ENCODE data around the gene HMCN1.
"Not testable (repeated sequence)": the region's sequence is repeated elsewhere in the genome, so short reads cannot be mapped to it uniquely, and the experiment has no call there.

HMCN1 gene

DNA sequence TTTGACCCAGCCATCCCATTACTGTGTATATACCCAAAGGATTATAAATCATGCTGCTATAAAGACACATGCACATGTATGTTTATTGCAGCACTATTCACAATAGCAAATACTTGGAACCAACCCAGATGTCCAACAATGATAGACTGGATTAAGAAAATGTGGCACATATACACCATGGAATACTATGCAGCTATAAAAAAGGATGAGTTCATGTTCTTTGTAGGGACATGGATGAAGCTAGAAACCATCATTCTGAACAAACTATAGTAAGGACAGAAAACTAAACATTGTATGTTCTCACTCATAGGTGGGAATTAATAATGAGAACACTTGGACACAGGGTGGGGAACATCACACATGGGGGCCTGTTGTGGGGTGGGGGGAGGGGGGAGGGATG is 477.4 kb downstream of the HMCN1 start:
- DNase-seq = not testable (repeated sequence)

DNA sequence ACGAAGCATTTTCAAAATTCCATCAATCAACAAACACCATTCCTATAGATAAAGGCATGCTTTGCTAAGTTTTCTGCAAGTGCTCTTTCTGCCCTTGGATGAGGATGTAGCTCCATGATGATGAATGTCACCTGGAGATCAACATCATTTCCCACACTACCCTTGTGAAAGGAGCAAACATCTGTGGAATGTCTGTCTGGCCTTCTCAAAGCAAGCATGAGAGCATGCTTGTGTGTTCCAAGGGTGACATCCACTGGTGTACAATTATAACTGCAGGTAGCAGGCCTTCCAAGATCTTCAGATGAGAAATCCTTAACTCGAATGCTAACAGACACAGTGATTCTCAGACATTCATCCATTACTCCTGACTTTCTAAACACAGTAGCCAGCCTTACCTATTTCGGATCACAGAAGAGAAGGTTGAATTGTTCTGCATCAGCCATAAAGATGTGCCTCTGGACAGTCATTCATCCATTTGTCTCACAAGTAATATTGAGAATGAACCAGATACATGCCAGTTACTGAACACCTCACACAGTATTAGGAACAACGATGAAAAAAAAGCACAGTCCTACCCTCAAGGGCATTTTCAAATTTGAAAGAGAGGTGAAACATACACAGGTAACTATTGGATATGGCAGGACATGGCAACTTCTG is 478.5 kb downstream of the HMCN1 start:
- DNase-seq = peak; percentile 59

DNA sequence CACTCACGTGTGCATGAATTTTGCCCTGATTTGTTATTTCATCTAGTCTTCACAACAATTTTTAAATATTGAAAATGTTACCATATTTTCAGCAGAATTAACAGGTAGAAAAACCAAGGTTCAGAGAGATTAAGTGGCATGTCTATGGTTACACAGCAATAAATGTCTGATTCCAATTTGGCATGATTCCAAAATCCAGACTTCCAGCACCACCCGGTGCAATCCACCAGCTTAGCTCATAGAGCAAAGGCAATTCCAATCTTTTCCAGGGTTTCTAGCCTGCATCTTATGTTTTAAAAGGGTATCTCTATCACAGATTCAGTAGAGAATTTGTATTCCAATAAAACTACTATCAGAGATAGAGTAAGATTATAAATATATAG is 479.0 kb downstream of the HMCN1 start:
- DNase-seq = no peak

DNA sequence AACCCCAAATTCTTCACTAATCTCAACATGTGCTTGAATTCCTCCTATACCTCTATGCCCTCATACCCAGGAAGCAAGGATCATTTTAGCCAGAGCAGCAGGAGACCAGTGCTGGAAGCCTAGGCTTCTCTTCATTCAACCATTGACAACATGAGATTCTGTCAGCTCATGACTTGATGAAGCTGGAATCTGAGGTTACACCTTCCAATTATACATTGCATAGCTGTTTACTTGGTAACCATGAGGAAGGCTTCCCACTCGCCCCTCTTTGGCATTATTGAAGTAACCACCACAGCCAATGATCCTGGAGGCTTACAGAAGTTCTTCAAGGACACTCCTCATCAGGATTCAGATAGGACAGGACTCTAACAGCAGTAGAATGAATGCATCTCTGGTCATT is 480.6 kb downstream of the HMCN1 start:
- DNase-seq = no peak

DNA sequence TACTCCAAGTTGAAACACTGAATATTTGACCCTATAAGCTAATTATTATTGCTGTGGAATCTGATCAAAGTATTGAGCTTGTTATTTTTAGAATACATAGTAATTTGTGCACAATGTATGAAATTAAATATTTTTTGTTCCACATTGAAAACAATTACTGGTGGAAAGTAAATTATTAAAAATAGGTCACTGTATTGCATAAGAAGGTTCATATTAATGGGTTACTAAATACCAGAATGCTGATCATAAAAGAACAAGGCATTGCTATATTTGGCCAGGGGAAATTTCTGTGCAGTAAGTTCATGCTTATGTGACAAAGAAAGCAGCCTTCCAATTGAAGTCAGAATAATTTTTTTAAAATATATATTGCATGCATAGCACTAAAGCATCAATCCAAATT is 481.4 kb downstream of the HMCN1 start:
- DNase-seq = no peak

DNA sequence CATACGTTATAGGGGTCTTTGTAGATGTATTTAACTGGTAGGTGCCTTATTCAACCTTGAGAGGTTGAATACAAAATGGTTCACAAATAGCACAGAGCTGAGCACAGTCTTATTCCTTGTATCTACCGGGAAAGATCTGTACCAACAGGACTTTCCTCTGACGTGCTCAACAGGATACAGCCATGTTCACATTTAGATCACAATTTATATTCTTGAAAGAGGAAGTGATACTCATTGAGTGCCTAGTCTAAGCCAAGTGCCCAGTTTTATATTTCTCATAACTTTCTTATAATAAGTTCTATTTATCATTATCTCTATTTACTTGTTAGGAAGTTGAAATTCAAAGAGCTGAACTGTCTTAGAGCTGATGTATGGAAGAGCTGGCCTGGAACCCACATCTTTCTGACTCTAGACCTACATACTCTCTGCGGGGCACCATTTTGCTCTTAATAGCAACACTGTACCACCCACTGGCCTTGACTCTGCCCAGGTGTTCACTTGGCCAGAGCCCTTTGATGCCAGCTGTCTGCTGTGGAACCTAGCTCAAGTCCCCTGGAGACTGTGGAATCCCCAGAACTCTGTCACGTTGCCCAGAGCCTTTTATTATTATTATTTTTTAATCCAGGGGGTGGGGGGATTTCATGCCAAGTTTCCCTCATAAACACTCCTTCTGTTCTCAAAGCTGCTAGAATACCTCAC is 484.6 kb downstream of the HMCN1 start:
- DNase-seq = peak; percentile 36

DNA sequence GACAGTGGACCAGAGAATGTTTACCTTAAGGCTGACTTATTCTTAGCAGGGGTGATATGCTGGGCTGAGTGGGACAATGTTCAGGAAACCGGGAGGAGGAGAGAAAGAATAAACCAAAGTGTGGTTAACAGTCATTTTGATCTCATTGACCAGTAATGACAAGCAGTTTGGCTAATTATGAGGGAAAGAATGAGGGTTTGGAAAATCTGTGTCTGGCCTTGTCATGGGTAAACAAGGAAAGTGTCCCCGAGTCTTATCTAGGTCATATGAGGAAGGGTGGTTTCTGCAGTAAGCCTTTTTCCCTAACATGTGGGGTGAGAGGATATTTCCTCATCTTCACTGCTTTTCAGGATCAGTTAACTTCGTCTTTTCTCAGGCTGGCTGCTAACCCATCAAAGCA is 485.9 kb downstream of the HMCN1 start:
- DNase-seq = peak; percentile 3

DNA sequence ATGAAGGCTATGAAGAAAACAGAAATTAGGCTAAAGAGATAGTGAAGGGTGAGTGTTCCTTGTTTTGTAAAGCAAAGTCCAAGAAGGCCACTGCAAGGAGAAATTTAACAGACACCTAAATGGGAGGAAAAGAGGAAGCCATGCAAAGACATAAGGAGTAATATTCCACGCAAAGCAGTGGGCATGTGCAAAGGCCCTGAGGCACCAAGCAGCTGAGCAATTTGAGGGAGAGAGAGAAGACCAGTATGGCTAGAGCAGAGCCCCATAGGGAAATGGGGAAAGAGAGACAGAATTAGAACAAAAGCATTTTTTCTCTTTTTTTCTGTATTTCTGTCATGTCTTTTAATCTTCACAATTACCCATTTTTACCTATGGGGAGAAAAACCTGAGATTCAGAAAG is 486.7 kb downstream of the HMCN1 start:
- no peak for DNase-seq

DNA sequence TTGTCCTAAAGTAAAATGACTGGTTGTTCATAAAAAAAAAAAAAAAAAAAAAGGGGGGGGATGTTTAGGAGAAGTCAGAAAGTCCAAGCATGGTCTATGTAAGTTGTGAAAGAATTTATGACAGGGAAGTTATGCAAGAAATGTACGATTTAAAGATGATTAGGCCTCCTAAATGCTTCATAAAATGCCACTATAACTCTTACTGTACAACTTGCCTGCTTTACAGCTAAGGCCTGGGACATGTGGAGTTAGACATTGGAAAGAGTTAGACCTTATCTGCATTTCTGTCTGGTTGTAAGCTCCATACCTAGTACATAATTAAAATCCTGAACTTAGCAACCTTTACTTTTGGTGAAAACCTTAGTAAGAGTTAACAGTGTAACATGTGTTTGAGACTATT is 490.9 kb downstream of the HMCN1 start:
- DNase-seq = no peak

DNA sequence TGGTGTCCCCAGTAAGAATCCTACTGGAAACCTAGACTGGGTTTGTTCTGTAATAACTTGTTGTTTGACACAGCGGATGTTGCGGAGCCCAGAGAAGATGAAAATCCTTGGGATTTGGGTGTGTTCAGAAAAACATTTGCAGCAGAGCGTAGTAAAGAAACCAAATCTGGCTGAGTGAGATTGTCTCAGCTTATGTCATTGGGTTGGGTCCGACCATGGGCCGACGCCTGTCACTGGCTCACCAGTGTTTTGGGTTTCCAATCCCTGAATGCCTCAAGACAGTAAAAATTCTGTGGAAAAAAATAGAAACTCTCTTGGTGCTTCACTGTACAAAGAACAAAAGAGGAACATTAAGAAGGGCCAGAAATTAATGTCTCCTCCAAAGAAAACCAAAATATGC is 494.6 kb downstream of the HMCN1 start:
- no peak for DNase-seq

DNA sequence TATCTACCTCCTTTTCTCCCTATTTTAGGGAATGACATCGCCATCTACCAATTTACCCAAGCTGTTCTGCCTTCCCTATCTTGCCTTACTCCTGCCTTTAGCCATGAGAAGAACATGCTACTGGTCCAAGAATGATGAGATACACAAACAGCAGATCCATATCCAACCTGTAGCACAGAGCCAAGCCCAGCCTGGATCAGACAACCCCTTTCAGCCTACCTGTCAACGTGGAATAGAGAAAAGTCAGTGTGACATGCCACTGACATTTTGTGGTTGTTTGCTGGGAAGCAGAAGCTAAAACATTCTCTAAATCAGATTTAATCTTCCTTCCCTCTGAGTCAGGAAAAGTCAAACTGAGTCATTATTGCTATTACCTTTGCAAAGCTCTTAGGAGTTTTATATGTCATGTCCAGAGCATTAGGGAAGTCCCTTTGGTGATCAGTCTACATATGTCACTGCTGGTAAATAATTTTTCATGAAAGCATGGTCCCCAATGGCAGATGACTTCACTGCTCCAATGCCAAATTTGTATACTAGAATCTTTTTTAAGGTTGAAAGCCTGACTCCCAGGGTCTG is 497.8 kb downstream of the HMCN1 start:
- no peak for DNase-seq

DNA sequence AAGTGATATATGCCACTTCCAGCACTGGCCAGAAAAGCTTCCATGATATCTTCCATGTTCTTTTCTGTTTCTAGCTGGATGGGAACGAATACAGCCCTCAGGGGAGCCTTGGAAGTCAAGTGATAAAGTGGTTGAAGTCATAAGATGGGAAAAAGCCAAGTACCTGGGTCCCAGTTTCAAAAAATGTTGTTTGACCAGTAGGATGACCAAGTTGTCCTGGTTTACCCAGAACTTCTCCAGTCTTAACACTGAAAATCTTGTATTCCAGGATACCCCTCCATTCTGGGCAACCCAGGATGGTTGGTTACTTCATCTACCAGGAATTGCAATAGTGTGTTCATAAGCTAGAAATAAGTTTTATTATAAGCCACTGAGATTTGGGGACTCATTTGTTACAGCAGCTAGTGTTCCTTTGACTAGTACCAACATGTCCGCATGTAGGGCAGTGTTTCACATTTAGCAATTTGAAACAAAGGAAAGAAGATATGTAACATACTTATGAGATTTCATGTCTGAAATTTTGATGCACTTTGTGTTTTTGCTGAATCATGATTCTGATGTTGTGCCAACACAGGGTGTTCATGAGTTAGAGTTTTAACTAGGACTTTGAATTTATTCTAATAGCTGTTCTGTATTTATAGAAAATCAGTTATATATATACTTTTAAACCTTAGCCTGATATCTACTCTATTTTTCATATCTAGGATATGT is 500.9 kb downstream of the HMCN1 start:
- DNase-seq = no peak

DNA sequence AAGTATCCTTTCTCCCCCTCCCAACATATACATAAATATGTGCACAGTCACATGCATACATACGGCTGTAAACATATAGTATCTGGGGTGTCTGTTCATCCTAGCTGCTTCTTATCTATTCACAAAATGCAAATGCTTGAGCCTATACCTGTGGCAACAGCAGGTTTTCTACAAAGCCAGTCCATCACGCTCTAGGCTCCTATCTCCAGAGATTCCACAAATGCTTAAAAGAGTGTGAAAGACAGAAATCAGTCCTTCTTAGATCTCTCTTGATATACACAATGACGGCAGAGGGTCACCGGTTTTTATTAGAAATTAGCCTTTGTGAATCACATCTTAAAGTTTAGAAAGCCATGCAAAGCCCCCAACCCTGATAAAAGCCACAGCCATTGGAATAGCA is 501.5 kb downstream of the HMCN1 start:
- DNase-seq = no peak

DNA sequence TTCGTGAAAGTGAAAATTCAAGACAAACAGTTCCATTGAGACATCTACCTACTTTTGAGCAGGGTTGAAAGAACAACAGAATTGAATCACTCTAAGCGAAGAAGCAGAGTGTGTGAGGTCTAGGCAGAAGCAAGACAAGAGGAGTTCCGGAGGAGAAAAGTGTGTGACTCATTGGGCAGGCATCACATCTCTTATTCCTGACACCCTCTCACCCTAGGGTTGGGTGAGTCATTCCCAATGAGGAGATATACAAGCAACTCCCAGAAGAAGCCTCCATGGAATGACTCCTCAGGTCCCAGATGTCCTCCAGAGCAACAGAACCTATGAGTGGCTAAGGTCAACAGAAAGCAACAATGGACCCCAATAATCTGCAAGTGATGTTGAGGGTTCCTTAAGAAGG is 502.7 kb downstream of the HMCN1 start:
- DNase-seq = no peak

DNA sequence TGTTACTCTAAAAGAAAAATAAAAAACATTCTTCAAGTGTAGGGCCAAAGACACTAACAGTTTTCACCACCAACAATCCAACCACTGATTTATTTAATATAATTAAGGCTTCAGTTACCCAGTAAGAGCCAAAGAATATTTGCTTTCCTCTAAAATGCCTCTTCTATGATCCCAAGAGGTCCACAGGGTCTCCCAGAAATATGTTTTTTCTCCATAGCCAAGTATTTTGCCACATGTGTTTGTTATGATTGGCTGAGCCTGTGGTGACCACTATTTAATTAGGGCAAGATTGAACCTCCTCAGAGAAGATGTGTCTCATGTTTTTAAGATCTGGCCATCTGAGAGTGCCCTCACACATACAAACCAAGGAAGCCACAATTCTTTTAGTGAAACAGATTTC is 505.0 kb downstream of the HMCN1 start:
- DNase-seq = no peak

DNA sequence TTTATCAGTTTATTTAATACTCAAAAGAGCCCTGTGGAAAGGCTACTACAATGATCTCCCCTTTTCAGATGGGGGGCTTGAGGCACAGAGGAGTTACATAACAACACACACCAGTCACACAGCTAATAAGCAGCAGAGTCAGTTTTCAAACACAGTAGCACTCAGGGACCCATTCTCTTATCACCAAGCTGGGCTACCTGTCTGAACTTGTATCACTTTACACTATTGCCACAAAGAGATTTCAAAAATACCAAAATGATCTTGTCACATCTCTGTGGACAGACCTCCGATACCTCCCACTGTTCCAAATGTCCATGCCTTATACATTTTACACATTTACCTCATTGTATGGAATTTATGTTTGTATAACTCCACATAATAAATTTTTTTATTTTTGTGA is 506.2 kb downstream of the HMCN1 start:
- no peak for DNase-seq
